Transverse colon (tissue), 3 donors: ENCODE data around the gene RNLS.

ENCODE experiments used
- POLR2A ChIP-seq: fragments of 450-650 bp; IDR thresholded peaks from one replicate; pipeline ENCODE4 v1.6.1; 2016; ENCODE audit warnings: antibody characterized with exemption, mild to moderate bottlenecking, moderate library complexity
- TF ChIP-seq, protein P1 (sequence below), 5 experiments: fragments of 200-600 bp in 3 of 5; fragments of 450-650 bp in 2 of 5; sonication (generic) in 3 of 5; IDR thresholded peaks; 1 replicate in 2 of 5; 2 replicates in 3 of 5; pipeline ENCODE4 v1.5.1; 2016 to 2017; ENCODE audit warnings: antibody characterized with exemption in 5 of 5, inconsistent platforms in 3 of 5, mild to moderate bottlenecking in 2 of 5, moderate library complexity in 1 of 5

DNA sequence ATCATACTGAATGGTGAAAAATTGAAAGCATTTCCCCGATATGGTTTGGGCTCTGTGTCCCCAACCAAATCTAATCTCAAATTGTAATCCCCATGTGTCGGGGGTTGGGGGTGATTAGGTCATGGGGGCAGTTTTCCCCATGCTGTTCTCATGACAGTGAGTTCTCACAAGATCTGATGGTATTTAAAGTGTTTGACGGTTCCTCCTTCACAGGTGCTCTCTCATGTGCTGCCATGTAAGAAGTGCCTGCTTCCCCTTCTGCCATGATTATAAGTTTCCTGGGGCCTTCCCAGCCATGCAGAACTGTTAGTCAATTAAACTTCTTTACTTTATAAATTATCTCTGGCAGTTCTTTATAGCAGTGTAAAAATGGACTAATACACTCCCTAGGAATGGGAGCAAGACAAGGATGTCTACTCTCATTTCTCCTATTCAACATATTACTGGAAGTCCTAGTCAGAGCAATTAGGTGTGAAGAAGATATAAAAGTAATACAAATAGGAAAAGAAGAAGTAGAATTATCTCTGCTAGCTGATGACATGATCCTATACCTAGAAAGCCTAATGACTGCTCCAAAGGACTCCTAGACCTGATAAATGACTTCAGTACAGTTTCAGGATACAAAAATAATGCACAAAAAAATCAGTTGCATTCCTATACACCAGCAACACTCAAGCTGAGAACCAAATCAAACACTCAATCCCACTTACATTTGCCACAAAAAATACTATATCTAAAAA lies 260.6 kb downstream of the RNLS start:
- TF ChIP-seq, protein P1, sequence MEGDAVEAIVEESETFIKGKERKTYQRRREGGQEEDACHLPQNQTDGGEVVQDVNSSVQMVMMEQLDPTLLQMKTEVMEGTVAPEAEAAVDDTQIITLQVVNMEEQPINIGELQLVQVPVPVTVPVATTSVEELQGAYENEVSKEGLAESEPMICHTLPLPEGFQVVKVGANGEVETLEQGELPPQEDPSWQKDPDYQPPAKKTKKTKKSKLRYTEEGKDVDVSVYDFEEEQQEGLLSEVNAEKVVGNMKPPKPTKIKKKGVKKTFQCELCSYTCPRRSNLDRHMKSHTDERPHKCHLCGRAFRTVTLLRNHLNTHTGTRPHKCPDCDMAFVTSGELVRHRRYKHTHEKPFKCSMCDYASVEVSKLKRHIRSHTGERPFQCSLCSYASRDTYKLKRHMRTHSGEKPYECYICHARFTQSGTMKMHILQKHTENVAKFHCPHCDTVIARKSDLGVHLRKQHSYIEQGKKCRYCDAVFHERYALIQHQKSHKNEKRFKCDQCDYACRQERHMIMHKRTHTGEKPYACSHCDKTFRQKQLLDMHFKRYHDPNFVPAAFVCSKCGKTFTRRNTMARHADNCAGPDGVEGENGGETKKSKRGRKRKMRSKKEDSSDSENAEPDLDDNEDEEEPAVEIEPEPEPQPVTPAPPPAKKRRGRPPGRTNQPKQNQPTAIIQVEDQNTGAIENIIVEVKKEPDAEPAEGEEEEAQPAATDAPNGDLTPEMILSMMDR (IDR thresholded peaks at IDR 0.05), result no peak
- TF ChIP-seq POLR2A, result no peak
